HT1080 (cell line): ENCODE results near the gene TMEM258. TPM values are rescaled to one million over a fixed set of nuclear protein-coding genes. Genes with fewer than 3 reads are reported as not detected.

Experiments used
- DNase-seq: peaks from one replicate; pipeline ENCODE4 v3.0.0-alpha.2; 2015; ENCODE audit warnings: low read depth
- total RNA-seq: library from RNA; depleted of rRNA; stranded (reverse); fragments of >200 nt; shearing (Covaris generic); gene quantifications from 2 replicates; pipeline ENCODE4 v1.2.3, GENCODE V29; 2014; rRNA removed

Gene TMEM258
- total RNA-seq, 1 experiment from 2014 or later = 184 TPM

- DNase-seq = no peak
Observed at GRCh38 chr11:61744609-61745156, 47.7 kb downstream of the TMEM258 start.

DNA sequence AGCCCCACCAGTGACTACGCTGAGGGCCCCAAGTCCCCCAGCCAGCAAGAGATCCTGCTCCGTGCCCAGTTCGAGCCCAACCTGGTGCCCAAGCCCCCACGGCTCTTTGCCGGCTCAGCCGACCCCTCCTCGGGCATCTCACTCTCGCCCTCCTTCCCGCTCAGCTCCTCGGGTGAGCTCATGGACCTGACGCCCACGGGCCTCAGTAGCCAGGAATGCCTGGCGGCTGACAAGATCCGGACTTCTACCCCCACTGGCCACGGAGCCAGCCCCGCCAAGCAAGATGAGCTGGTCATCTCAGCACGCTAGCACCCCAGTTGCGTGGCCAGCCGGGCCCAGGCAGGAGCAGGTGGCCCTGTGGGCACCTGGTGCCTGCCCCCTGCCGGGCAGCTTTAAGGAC lies 48.2 kb downstream of the TMEM258 start:
- DNase-seq = no peak

GRCh38 chr11:61743486-61744095 lies 48.8 kb downstream of the TMEM258 start:
- DNase-seq = no peak

DNA sequence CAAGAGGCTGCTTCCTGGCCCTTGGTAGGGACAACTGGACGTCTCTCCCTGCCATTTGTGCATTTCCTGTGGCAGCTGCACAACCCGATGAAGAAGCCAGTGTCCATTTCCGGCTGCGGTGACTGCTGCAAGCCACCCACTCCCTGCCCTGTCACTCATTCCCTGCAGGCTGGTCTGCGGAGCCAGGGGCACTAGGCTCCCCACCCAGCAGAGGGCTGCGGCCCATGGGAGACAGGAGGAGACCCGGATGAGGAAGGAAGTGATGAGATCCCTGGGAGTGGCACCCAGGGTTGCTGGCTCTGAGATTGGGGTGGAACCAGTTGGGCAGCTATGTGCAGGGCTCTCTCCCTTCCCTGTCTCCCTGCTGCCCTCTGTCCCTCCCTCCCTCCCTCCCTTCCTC lies 50.0 kb downstream of the TMEM258 start:
- no peak for DNase-seq

DNA sequence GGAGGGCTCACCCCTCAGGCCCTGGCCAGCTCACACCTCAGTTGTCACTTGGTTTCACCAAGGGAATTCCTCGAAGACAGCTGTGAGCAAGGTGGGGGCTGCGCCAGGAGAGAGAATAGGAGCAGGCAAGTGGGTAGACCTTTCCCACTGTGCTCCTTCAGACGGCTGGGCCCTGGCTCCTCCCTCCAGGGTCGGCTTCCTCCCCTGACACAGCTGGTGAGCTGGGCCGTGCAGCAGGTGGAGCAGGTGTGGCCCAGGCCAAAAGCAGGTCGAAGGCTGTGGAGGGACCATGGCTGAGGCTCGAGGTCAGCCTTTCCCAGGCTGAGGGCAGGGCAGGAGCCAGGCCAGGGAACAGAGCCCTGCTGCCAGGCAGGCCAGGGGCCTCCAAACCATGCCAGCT lies 52.4 kb downstream of the TMEM258 start:
- no peak for DNase-seq

GRCh38 chr11:61739413-61739812 lies 53.0 kb downstream of the TMEM258 start:
- no peak for DNase-seq

Other genes with a start within 250 kb of the TMEM258 start
- 1.8 and 2.0 TPM in 2 replicates for gene SYT7, start 211.5 kb downstream of the TMEM258 start, total RNA-seq
- gene DAGLA, start 112.2 kb downstream of the TMEM258 start, total RNA-seq = 3.7 and 6.2 TPM in 2 replicates
- 2.8 and 2.9 TPM in 2 replicates for gene MYRF, start 40.0 kb downstream of the TMEM258 start, total RNA-seq
- gene FEN1, start 312 bp upstream of the TMEM258 start, total RNA-seq = 251 and 261 TPM in 2 replicates
- 103 and 108 TPM in 2 replicates for gene FADS1, start 24.4 kb upstream of the TMEM258 start, total RNA-seq
- 105 and 125 TPM in 2 replicates for gene FADS2, start 35.7 kb upstream of the TMEM258 start, total RNA-seq
- gene FADS3, start 98.9 kb upstream of the TMEM258 start, total RNA-seq = 61.3 and 65.3 TPM in 2 replicates
- 3.1 and 4.8 TPM in 2 replicates for gene RAB3IL1, start 125.0 kb upstream of the TMEM258 start, total RNA-seq
- gene BEST1, start 157.8 kb upstream of the TMEM258 start, total RNA-seq = not detected in 2 replicates
- gene FTH1, start 175.0 kb upstream of the TMEM258 start, total RNA-seq = 334 and 1,409 TPM in 2 replicates